ENCODE results near the gene TRIP4. TPM values are rescaled to one million over a fixed set of nuclear protein-coding genes. Genes with fewer than 3 reads are reported as not detected.

Gene TRIP4
- total and polyA plus RNA-seq, 2 of the 8 experiments (the other 6 are each of a cell fraction or from before 2014, with no cell fraction given), result 6.2 to 18.9 TPM

GRCh38 chr15:64355944-64356709, 31.5 kb upstream of the TRIP4 start, which contains the start of gene CSNK1G1 (continued):
- TF ChIP-seq RAD21 (IDR thresholded peaks at IDR 0.05 in 1 of 2, conservative IDR thresholded peaks at IDR 0.05 in 1 of 2; ENCODE audit: low read depth in 2 of 2, low read length in 2 of 2) (peak; percentile 56 to 59), ASH2L (IDR thresholded peaks at IDR 0.05; ENCODE audit: low read length) (peak; percentile 46), ZNF274 (IDR thresholded peaks at IDR 0.05; ENCODE audit: borderline replicate concordance, extremely low read depth, low read length) (no peak), RBBP5 (IDR thresholded peaks at IDR 0.05; ENCODE audit: borderline replicate concordance, low read depth, low read length) (no peak), POLR2A (IDR thresholded peaks at IDR 0.05; ENCODE audit: control extremely low read depth in 1 of 2, low read depth in 2 of 2, low read length in 2 of 2) (peak in 1 of 2 experiments; percentile 83; a peak in 2 of 3 replicates), CREB1 (IDR thresholded peaks at IDR 0.05) (peak; percentile 54), RNF2 (IDR thresholded peaks at IDR 0.05; ENCODE audit: borderline replicate concordance, low read depth, low read length, missing control alignments, poor library complexity, severe bottlenecking) (no peak), SP2 (IDR thresholded peaks at IDR 0.05; ENCODE audit: low read length) (no peak), SRF (IDR thresholded peaks at IDR 0.05; ENCODE audit: low read depth, low read length) (0 out of 2 replicates have a peak, but pooled peaks have one; percentile 37), HDAC2 (IDR thresholded peaks at IDR 0.05; ENCODE audit: borderline replicate concordance in 1 of 2, low read depth in 2 of 2, low read length in 2 of 2) (0 out of 4 replicates have a peak, but pooled peaks of 1 of the 2 experiments have one; percentile 10), EGR1 (IDR thresholded peaks at IDR 0.05; ENCODE audit: borderline replicate concordance, low read depth, low read length) (peak; percentile 70; the same call in 1 of the 2 replicates), KDM4A (IDR thresholded peaks at IDR 0.05; ENCODE audit: low read depth, low read length, severe bottlenecking) (peak; percentile 12), TBP (IDR thresholded peaks at IDR 0.05; ENCODE audit: low read depth, low read length) (peak; percentile 35; the same call in 1 of the 2 replicates), SP4 (IDR thresholded peaks at IDR 0.05; ENCODE audit: low read length) (no peak), HDAC6 (IDR thresholded peaks at IDR 0.05; ENCODE audit: low read depth, low read length) (no peak), PHF8 (conservative IDR thresholded peaks at IDR 0.05; ENCODE audit: low read depth, low read length) (peak; percentile 73), YY1 (IDR thresholded peaks at IDR 0.05; ENCODE audit: low read depth, low read length) (no peak), SP1 (IDR thresholded peaks at IDR 0.05; ENCODE audit: low read depth, low read length) (0 out of 2 replicates have a peak, but pooled peaks have one; percentile 55), BRCA1 (IDR thresholded peaks at IDR 0.05; ENCODE audit: low read depth, low read length) (no peak), TAF1 (IDR thresholded peaks at IDR 0.05; ENCODE audit: low read depth, low read length) (peak; percentile 82), KDM5A (IDR thresholded peaks at IDR 0.05; ENCODE audit: low read length) (no peak), CBX8 (IDR thresholded peaks at IDR 0.05; ENCODE audit: borderline replicate concordance, low read depth, low read length) (no peak), POLR2AphosphoS5 (IDR thresholded peaks at IDR 0.05; ENCODE audit: low read depth, low read length) (peak; percentile 52), SIN3A (conservative IDR thresholded peaks at IDR 0.05 in 1 of 2, IDR thresholded peaks at IDR 0.05 in 1 of 2; ENCODE audit: low read depth in 1 of 2, low read length in 2 of 2) (peak; percentile 97 to 98)
